HepG2 (cell line): ENCODE data around the gene CHPF. TPM values are rescaled to one million over a fixed set of nuclear protein-coding genes. Genes with fewer than 3 reads are reported as not detected.

Experiments
- ATAD3A ChIP-seq: sonication (generic); formaldehyde crosslinking; IDR thresholded peaks from 2 replicates; pipeline ENCODE4 v1.4.0; 2020; ENCODE audit warnings: missing genetic modification reagents
- GATAD1 ChIP-seq: IDR thresholded peaks from 2 replicates; pipeline ENCODE4 v1.6.1; 2016; ENCODE audit warnings: missing genetic modification reagents, missing compliant biosample characterization
- MXI1 ChIP-seq: IDR thresholded peaks from 3 replicates; pipeline ENCODE4 v1.6.1; 2012; ENCODE audit warnings: low read depth, low read length, inconsistent platforms, borderline replicate concordance
- TMF1 ChIP-seq: sonication (generic); formaldehyde crosslinking; IDR thresholded peaks from 2 replicates; pipeline ENCODE4 v1.8.1; 2022; ENCODE audit warnings: low read depth, missing genetic modification reagents
- XBP1 ChIP-seq: sonication (generic); formaldehyde crosslinking; IDR thresholded peaks from 2 replicates; pipeline ENCODE4 v1.5.0; 2020; ENCODE audit warnings: missing genetic modification reagents
- ZBTB33 ChIP-seq: sonication (generic); formaldehyde crosslinking; IDR thresholded peaks from 2 replicates; pipeline ENCODE4 v1.4.0; 2020; ENCODE audit warnings: missing genetic modification reagents
- ZBTB49 ChIP-seq: sonication (generic); formaldehyde crosslinking; IDR thresholded peaks from 2 replicates; pipeline ENCODE4 v1.4.0; 2020; ENCODE audit warnings: missing genetic modification reagents, borderline replicate concordance
- ZNF280D ChIP-seq: sonication (generic); formaldehyde crosslinking; IDR thresholded peaks from 2 replicates; pipeline ENCODE4 v1.5.1; 2020; ENCODE audit warnings: mild to moderate bottlenecking, missing genetic modification reagents
- ZNF629 ChIP-seq: sonication (generic); formaldehyde crosslinking; conservative IDR thresholded peaks from 2 replicates; pipeline ENCODE4 v1.5.0; 2020; ENCODE audit warnings: missing genetic modification reagents
- ZXDC ChIP-seq: sonication (generic); formaldehyde crosslinking; IDR thresholded peaks from 2 replicates; pipeline ENCODE4 v1.5.0; 2020; ENCODE audit warnings: mild to moderate bottlenecking, missing genetic modification reagents
- polyA plus RNA-seq, 8 experiments: library from polyadenylated mRNA; depleted of rRNA in 3 of 8; stranded (reverse) in 7 of 8; unstranded in 1 of 8; fragments of >200 nt; fragmentation: Illumina TruSeq in 4 of 8; extraction: Trizol in 4 of 8; gene quantifications; 2 replicates each; pipeline versions ENCODE4 v1.2.1 to v1.2.3, GENCODE V29; 2011 to 2016; ENCODE audit warnings: low read depth in 4 of 8, missing spikeins in 1 of 8, mixed read lengths in 1 of 8; ENCODE audit not compliant: insufficient read depth in 1 of 8
- total RNA-seq, 5 experiments: library from RNA; depleted of rRNA; stranded (reverse); fragments of >200 nt; fragmentation: Illumina TruSeq; extraction: Trizol; gene quantifications; 2 replicates each; pipeline ENCODE4 v1.2.3, GENCODE V29; 2016; ENCODE audit warnings: low read depth in 1 of 5
- TF ChIP-seq, protein P1 (sequence below): sonication (generic); formaldehyde crosslinking; IDR thresholded peaks from 2 replicates; pipeline ENCODE4 v1.4.0; 2020; ENCODE audit warnings: missing genetic modification reagents, borderline replicate concordance

CHPF gene
- total and polyA plus RNA-seq, 2 of the 13 experiments (the other 11 are each of a cell fraction or from before 2014, with no cell fraction given) = 79.6 to 111 TPM

DNA sequence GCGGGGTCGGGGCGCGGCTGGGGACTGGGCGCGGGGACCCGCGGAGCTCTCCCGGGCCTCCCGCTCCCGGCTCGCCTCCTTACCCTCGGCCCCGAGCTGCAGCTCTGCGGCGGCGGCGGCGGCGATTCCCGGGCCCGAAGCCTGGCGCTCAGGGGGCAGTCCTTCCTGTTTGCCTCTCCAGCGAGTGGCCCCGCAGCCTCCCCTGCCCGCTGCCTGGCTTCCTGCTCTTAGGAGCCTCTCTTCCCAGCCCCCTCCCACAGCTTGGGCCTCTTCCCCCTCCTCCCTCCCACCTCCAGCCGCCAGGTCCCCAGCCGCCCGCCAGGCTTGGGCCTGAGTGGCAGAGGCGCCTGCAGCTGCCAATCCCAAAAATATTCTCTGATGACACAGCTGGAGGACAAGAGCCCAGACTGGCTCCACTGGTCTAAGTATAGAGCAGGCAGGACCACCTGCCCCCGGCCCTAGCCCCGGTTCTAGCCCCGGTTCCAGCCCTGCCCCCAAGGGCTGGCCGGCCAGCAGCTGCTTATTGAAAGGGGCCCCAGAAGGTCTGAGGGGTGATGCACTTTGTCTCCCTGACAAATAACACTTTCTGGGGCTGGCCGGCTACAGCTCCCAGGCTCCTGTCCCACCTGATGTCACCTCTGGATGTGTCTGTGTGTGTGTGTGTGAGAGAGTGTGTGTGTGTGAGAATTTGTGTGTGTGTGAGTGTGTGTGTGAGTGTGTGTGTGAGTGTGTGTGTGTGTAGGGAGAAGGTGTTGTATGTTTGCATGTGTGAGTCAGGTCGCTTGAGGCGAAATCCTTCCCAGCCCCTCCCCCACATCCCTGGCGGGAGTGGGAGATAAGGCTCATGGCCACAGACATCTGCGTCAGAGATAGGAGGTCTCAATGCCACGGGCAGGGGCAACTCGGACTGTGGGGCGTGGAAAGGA, 28.0 kb upstream of the CHPF start, which contains the start of gene OBSL1 (continued):
- peak; percentile 33 for TF ChIP-seq GATAD1 (CRISPR knock-in tag)
- TF ChIP-seq ZBTB49 (CRISPR knock-in tag) = no peak
- no peak for TF ChIP-seq XBP1 (CRISPR knock-in tag)
- 0 out of 2 replicates have a peak, but pooled peaks have one; percentile 4 for TF ChIP-seq ZBTB33 (CRISPR knock-in tag)
- no peak; the same call in 1 of the 2 replicates for TF ChIP-seq ATAD3A (CRISPR knock-in tag)
- TF ChIP-seq ZXDC (CRISPR knock-in tag) = no peak; the same call in 1 of the 2 replicates
- TF ChIP-seq MXI1 = peak; percentile 21; the same call in 1 of the 3 replicates
- no peak for TF ChIP-seq ZNF629 (CRISPR knock-in tag)
- no peak; the same call in 1 of the 2 replicates for TF ChIP-seq ZNF280D (CRISPR knock-in tag)
- TF ChIP-seq, protein P1, sequence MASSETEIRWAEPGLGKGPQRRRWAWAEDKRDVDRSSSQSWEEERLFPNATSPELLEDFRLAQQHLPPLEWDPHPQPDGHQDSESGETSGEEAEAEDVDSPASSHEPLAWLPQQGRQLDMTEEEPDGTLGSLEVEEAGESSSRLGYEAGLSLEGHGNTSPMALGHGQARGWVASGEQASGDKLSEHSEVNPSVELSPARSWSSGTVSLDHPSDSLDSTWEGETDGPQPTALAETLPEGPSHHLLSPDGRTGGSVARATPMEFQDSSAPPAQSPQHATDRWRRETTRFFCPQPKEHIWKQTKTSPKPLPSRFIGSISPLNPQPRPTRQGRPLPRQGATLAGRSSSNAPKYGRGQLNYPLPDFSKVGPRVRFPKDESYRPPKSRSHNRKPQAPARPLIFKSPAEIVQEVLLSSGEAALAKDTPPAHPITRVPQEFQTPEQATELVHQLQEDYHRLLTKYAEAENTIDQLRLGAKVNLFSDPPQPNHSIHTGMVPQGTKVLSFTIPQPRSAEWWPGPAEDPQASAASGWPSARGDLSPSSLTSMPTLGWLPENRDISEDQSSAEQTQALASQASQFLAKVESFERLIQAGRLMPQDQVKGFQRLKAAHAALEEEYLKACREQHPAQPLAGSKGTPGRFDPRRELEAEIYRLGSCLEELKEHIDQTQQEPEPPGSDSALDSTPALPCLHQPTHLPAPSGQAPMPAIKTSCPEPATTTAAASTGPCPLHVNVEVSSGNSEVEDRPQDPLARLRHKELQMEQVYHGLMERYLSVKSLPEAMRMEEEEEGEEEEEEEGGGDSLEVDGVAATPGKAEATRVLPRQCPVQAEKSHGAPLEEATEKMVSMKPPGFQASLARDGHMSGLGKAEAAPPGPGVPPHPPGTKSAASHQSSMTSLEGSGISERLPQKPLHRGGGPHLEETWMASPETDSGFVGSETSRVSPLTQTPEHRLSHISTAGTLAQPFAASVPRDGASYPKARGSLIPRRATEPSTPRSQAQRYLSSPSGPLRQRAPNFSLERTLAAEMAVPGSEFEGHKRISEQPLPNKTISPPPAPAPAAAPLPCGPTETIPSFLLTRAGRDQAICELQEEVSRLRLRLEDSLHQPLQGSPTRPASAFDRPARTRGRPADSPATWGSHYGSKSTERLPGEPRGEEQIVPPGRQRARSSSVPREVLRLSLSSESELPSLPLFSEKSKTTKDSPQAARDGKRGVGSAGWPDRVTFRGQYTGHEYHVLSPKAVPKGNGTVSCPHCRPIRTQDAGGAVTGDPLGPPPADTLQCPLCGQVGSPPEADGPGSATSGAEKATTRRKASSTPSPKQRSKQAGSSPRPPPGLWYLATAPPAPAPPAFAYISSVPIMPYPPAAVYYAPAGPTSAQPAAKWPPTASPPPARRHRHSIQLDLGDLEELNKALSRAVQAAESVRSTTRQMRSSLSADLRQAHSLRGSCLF = no peak
- no peak; the same call in 1 of the 2 replicates for TF ChIP-seq TMF1 (CRISPR knock-in tag)
